Globus pallidus (tissue), 1 donor: Measurements from ENCODE around the gene SPIB.
"Not testable (repeated sequence)": the region's sequence is repeated elsewhere in the genome, so short reads cannot be mapped to it uniquely, and the experiment has no call there.

ENCODE experiments used
- DNase-seq: peaks from one replicate; pipeline ENCODE4 v3.0.0-alpha.2; 2015; ENCODE audit warnings: low spot score

Gene SPIB

GRCh38 chr19:50439130-50439529 is 20.4 kb downstream of the SPIB start:
- not testable (repeated sequence) for DNase-seq

DNA sequence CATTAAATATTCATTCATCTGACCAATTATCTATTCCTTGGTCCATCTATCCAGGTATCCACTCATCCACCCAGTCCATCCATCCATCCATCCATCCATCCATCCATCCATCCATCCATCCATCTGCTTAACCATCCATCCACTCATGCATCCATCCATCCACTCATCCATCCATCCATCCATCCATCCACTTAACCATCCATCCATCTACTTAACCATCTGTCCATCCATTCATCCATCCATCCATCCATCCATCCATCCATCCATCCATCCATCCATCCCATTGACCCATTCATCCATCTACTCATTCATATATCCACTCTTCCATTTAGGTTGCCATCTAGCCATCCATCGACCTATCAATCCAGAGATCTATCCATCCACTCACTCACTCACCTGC is 25.3 kb downstream of the SPIB start:
- DNase-seq, result no peak

DNA sequence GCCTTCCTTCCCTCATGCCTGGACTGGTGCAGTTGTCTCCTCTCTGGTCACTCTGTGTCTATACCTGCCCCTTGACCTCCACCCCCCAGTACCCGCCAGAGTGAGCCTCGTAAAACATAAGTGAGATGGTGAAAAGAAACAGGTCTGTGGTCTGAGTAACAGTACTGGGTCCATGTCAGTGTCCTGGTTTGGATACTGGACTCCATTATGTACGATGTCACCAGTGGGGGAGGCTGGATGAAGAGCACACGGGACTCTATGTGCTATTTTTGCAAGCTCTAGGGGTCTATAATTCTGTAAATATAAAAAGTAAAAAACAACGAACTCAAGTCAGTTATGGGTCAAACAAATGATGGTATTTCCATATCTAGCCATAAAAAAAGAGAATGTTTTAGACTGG is 28.3 kb downstream of the SPIB start:
- DNase-seq, result no peak

DNA sequence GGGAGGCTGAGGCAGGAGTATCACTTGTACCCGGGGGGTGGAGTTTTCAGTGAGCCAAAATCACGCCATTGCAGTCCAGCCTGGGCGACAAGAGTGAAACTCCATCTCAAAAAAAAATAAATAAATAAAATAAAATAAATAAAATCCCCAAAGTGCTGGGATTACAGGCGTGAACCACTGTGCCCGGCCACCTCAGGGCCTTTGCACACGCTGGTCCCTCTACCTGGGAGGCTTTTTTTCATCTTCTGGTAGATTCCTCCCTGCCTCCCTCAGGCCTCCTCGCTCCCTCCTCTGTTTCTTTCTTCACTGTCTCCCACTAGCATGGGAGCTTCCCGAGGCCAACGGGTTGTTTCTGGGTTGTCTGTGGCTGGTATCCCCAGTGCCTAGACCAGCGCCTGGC is 29.0 kb downstream of the SPIB start:
- DNase-seq, result no peak

DNA sequence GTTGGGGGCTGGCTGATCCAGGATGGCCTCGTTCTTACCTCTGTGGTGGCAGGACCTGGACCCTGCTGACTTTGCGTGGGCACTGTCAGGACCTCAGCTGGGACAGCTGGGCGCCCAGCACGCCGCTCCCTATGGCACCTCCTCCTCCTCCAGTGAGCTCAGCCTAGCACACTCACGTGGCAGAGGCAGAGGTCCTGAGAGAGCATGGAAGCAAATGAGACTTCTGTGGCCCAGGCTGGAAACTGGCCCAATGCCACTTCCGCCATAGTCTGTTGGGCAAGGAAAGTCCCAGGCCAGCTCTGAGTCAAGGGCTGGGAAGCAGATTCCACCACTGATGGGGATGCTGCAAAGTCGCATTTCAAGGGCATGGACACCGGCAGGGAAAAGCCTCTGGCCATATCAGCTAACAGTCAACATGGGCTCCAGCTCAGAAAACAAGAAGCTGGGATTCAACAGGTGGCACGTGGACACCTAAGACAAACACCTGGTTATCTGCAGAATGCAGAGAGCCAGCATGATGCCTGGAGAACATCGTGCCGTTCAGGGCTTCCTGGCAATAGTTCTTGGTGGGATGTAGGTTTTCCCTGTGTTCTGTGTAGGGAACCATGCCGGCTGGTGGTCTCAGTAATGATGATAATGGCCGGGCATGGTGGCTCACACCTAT is 30.6 kb downstream of the SPIB start:
- DNase-seq, result no peak

- DNase-seq, result no peak
These were observed 31.9 kb downstream of the SPIB start for GRCh38 chr19:50450369-50451222.

DNA sequence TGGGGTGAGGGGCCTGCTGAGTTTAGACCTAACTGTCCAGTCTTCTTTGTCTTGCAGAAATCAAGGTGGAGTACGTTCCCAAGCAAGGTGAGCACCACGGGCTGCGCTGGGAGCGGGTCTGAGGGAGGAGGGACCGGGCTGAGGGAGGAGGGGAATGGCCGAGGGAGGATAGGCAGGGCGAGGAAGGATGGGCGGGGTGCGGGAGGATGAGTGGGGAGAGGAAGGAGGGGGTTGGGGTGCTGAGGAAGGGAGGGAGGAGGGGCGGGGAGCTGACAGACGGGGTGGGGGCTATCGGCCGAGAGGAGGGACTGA is 32.4 kb downstream of the SPIB start:
- DNase-seq, result no peak

GRCh38 chr19:50453243-50453642 is 34.5 kb downstream of the SPIB start:
- no peak for DNase-seq

DNA sequence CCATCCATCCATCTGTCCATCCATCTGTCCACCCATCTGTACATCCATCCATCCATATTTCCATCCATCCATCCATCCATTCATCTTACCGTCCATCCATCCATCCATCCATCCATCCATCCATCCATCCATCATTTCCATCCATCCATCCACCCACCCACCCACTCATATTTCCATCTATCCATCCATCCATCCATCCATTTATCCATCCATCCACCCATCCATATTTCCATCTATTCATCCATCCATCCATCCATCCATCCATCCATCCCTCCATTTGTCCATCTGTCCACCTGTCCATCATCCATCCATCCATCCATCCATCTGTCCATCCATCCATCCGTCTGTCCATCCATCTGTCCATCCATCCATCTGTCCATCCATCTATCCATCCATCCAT is 37.3 kb downstream of the SPIB start:
- no peak for DNase-seq

- DNase-seq, result no peak
These were observed 38.6 kb downstream of the SPIB start for GRCh38 chr19:50457300-50457699.

DNA sequence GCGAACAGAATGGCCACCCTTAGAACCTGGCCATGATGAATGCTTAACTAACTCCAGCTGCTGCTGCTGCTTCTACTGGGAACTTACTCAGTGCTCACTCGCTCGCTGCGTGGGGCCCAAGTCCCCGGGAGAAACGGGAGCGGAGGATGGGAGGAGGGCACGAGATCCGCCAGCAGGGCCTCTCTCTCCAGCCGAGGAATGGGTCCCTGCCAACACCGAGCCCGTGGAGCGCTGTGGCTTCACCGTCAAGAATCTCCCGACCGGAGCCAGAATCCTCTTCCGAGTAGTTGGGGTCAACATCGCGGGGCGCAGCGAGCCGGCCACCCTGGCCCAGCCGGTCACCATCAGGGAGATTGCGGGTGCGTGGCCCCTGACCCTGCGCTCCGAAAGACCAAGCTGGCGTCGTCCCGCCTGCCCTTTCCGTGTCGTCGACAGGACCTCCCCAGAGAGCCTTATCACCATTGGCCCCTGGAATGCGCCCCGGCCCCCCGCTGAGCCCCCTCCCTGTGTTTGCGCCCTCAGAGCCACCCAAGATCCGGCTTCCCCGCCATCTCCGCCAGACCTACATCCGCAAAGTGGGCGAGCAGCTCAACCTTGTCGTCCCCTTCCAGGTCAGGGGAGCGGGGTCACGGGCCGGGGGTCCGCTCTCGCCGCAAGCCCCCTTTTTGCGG is 39.8 kb downstream of the SPIB start:
- no peak for DNase-seq

DNA sequence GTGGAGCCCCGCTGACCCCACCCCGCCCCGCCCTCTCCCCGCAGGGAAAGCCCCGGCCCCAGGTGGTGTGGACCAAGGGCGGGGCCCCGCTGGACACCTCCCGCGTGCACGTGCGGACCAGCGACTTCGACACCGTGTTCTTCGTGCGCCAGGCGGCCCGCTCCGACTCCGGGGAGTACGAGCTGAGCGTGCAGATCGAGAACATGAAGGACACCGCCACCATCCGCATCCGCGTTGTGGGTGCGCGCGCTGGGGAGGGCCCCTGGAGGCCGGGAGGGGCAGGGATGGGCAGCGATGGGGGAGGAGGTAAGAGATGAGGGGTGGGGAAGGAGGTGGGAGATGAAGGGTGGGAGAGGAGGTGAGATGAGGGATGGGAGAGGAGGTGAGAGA is 40.3 kb downstream of the SPIB start:
- DNase-seq, result no peak

GRCh38 chr19:50459638-50460037 is 40.9 kb downstream of the SPIB start:
- no peak for DNase-seq

- no peak for DNase-seq
These were observed 41.5 kb downstream of the SPIB start for GRCh38 chr19:50460161-50460765.

- peak; percentile 53 for DNase-seq
These were observed 42.5 kb downstream of the SPIB start for GRCh38 chr19:50461066-50461875.

- no peak for DNase-seq
These were observed 44.2 kb downstream of the SPIB start for GRCh38 chr19:50462970-50463369.

GRCh38 chr19:50464348-50464747 is 45.6 kb downstream of the SPIB start:
- no peak for DNase-seq

GRCh38 chr19:50465000-50465399 is 46.3 kb downstream of the SPIB start:
- DNase-seq, result no peak

DNA sequence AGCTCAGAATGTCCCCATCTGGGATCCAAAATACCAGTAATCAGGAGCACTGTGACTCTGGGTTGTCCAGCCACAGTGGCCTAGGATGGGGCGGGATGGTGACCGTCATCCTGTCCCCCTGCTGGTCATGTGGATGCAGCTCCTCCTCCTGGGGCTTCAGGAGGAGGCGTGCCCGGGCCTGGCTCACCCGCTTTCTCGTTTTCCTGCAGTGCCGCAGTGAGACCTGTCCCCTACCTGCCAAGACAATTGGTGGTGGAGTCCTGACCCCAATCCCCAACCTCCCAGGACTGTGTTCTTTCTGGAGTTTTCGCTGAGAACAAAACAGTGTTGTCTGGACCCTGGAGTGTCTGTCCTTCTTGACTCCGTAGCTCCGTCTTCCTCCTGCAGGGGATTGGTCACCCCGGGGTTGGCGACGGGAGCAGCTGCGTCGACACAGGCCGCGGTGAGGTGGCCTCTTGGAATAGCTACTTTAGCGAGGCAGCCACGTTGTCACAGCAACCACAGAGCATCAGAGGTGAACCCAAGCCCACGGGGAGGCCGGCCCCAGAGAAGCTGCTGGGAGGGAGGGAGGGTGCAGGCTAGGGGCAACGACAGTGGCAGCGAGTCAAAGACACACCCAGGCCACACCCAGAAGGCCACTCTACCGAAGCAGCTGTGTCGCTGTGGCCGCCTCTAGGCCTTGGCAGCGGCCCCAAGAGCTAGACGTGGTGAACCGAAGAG is 47.4 kb downstream of the SPIB start:
- no peak for DNase-seq

- no peak for DNase-seq
These were observed 47.9 kb downstream of the SPIB start for GRCh38 chr19:50466706-50467039.

- no peak for DNase-seq
These were observed 48.8 kb downstream of the SPIB start for GRCh38 chr19:50467566-50467965.
